IMR-90 (cell line): ENCODE measurements around the gene MARCHF6. TPM values are rescaled to one million over a fixed set of nuclear protein-coding genes. Genes with fewer than 3 reads are reported as not detected.

Experiments
- ATAC-seq: fragments of 200-7000 bp; cut with Tn5 transposase; 2 replicates; pipeline ENCODE4 v1.9.1; 2020; ENCODE audit warnings: low read depth, mild to moderate bottlenecking, moderate library complexity
- BruUV-seq: library from RNA; stranded (reverse); fragments of 400-500 nt; replicated peaks from 2 replicates; lab custom pipeline; 2021; lab: Mats Ljungman, UMichigan
- CTCF ChIA-PET: fragments of 300-600 bp; formaldehyde crosslinking; extraction: SDS; loops from one replicate; lab custom pipeline; 2021; ENCODE audit warnings: antibody characterized with exemption; lab: Yijun Ruan, JAX
- POLR2A ChIA-PET: fragments of 300-600 bp; sonication (Branson Sonifier 250); formaldehyde crosslinking; loops from one replicate; lab custom pipeline; 2022; ENCODE audit warnings: antibody characterized with exemption; ENCODE audit not compliant: unreplicated experiment; lab: Charles Lee
- DNase-seq: peaks from one replicate; pipeline ENCODE4 v3.0.0; 2013
- H2AFZ ChIP-seq: replicated peaks from 2 replicates; pipeline ENCODE3; 2013; ENCODE audit warnings: low read length, mild to moderate bottlenecking; ENCODE audit not compliant: poor library complexity
- H2AK5ac ChIP-seq: 2 replicates; pipeline ENCODE4 v1.6.1; 2013; ENCODE audit warnings: low read depth, low read length, inconsistent platforms
- H2AK9ac ChIP-seq: replicated peaks from 2 replicates; pipeline ENCODE3; 2013; ENCODE audit warnings: mild to moderate bottlenecking, low read depth, low read length, moderate library complexity; ENCODE audit not compliant: poor library complexity
- H2BK120ac ChIP-seq: 2 replicates; pipeline ENCODE4 v1.6.1; 2013; ENCODE audit warnings: low read depth, low read length, inconsistent platforms
- H2BK15ac ChIP-seq: 3 replicates; pipeline ENCODE4 v1.6.1; 2013; ENCODE audit warnings: low read depth, low read length, inconsistent platforms
- H2BK20ac ChIP-seq: 2 replicates; pipeline ENCODE4 v1.6.1; 2013; ENCODE audit warnings: low read depth, mild to moderate bottlenecking, inconsistent platforms, low read length, moderate library complexity
- H2BK5ac ChIP-seq: 2 replicates; pipeline ENCODE4 v1.6.1; 2013; ENCODE audit warnings: mild to moderate bottlenecking, low read depth, low read length, inconsistent platforms; ENCODE audit not compliant: poor library complexity, severe bottlenecking
- H3K14ac ChIP-seq: replicated peaks from 2 replicates; pipeline ENCODE4 v1.6.1; 2013; ENCODE audit warnings: low read depth, low read length, inconsistent platforms
- H3K18ac ChIP-seq: 2 replicates; pipeline ENCODE4 v1.6.1; 2013; ENCODE audit warnings: low read depth, low read length, control low read depth
- H3K23ac ChIP-seq: 2 replicates; pipeline ENCODE4 v1.6.1; 2013; ENCODE audit warnings: low read depth, low read length, inconsistent platforms
- H3K27ac ChIP-seq: 2 replicates; pipeline ENCODE4 v1.5.1; 2013; ENCODE audit warnings: mild to moderate bottlenecking, control low read depth, low read length; ENCODE audit not compliant: insufficient read depth
- H3K27me3 ChIP-seq: 2 replicates; pipeline ENCODE4 v1.6.1; 2013; ENCODE audit warnings: low read length; ENCODE audit not compliant: control insufficient read depth, insufficient read depth
- H3K36me3 ChIP-seq: 2 replicates; pipeline ENCODE4 v1.6.1; 2013; ENCODE audit warnings: low read length, mixed read lengths; ENCODE audit not compliant: control insufficient read depth, insufficient read depth
- H3K4ac ChIP-seq: 2 replicates; pipeline ENCODE4 v1.6.1; 2013; ENCODE audit warnings: low read depth, low read length, inconsistent platforms
- H3K4me1 ChIP-seq: 2 replicates; pipeline ENCODE4 v1.6.1; 2013; ENCODE audit warnings: low read length, mixed read lengths; ENCODE audit not compliant: control insufficient read depth, insufficient read depth
- H3K4me2 ChIP-seq: 2 replicates; pipeline ENCODE4 v1.6.1; 2013; ENCODE audit warnings: low read depth, mild to moderate bottlenecking, control low read depth, low read length, moderate library complexity
- H3K4me3 ChIP-seq: 2 replicates; pipeline ENCODE4 v1.5.1; 2013; ENCODE audit warnings: low read depth, mild to moderate bottlenecking, control low read depth, low read length, moderate library complexity; ENCODE audit not compliant: insufficient read depth
- H3K56ac ChIP-seq: 2 replicates; pipeline ENCODE4 v1.6.1; 2013; ENCODE audit warnings: low read length, inconsistent platforms; ENCODE audit not compliant: insufficient read depth; ENCODE audit errors: extremely low read depth
- H3K79me1 ChIP-seq, 2 experiments: 2 replicates each; pipeline ENCODE4 v1.6.1; 2013; ENCODE audit warnings: low read length in 2 of 2, inconsistent platforms in 1 of 2, low read depth in 1 of 2
- H3K9ac ChIP-seq: 2 replicates; pipeline ENCODE4 v1.6.1; 2013; ENCODE audit warnings: low read depth, low read length, control low read depth
- H3K9me1 ChIP-seq: 2 replicates; pipeline ENCODE4 v1.6.1; 2013; ENCODE audit warnings: low read length, inconsistent platforms; ENCODE audit not compliant: insufficient read depth
- H3K9me3 ChIP-seq: 2 replicates; pipeline ENCODE4 v1.6.1; 2013; ENCODE audit warnings: low read length; ENCODE audit not compliant: control insufficient read depth, insufficient read depth
- H4K20me1 ChIP-seq: 2 replicates; pipeline ENCODE4 v1.6.1; 2013; ENCODE audit warnings: low read length, inconsistent platforms; ENCODE audit not compliant: insufficient read depth
- H4K5ac ChIP-seq: 2 replicates; pipeline ENCODE4 v1.6.1; 2013; ENCODE audit warnings: mild to moderate bottlenecking, low read depth, low read length, control low read depth
- H4K8ac ChIP-seq, 2 experiments: 2 replicates each; pipeline ENCODE4 v1.6.1; 2013; ENCODE audit warnings: low read depth in 2 of 2, low read length in 2 of 2, control low read depth in 1 of 2, inconsistent platforms in 1 of 2
- H4K91ac ChIP-seq: 2 replicates; pipeline ENCODE4 v1.6.1; 2013; ENCODE audit warnings: low read depth, low read length, inconsistent platforms; ENCODE audit not compliant: insufficient read depth
- CHD1 ChIP-seq: IDR thresholded peaks from 2 replicates; pipeline ENCODE4 v1.6.1; 2012; ENCODE audit warnings: low read depth, low read length, improper control_type of control experiment
- CTCF ChIP-seq: conservative IDR thresholded peaks from 2 replicates; pipeline ENCODE4 v1.5.1; 2012; ENCODE audit warnings: mild to moderate bottlenecking, low read depth, low read length, improper control_type of control experiment
- FOS ChIP-seq: fragments of 150-350 bp; IDR thresholded peaks from 2 replicates; pipeline ENCODE4 v1.6.1; 2016; ENCODE audit warnings: low read depth, low read length
- MAZ ChIP-seq: IDR thresholded peaks from 2 replicates; pipeline ENCODE4 v1.6.1; 2012; ENCODE audit warnings: low read depth, mild to moderate bottlenecking, low read length, improper control_type of control experiment, moderate library complexity, borderline replicate concordance
- MXI1 ChIP-seq: IDR thresholded peaks from 2 replicates; pipeline ENCODE4 v1.6.1; 2012; ENCODE audit warnings: low read depth, mild to moderate bottlenecking, low read length, moderate library complexity, borderline replicate concordance
- NFE2L2 ChIP-seq: fragments of 150-350 bp; IDR thresholded peaks from 2 replicates; pipeline ENCODE4 v1.6.1; 2016; ENCODE audit warnings: low read depth, mild to moderate bottlenecking, low read length
- POLR2A ChIP-seq: IDR thresholded peaks from 2 replicates; pipeline ENCODE4 v1.6.1; 2012; ENCODE audit warnings: mild to moderate bottlenecking, low read depth, low read length
- RFX5 ChIP-seq: IDR thresholded peaks from 2 replicates; pipeline ENCODE4 v1.8.0; 2012; ENCODE audit warnings: low read depth, mild to moderate bottlenecking, low read length, moderate library complexity
- SMC3 ChIP-seq: fragments of 150-350 bp; IDR thresholded peaks from 2 replicates; pipeline ENCODE4 v1.6.1; 2016; ENCODE audit warnings: low read depth, mild to moderate bottlenecking, antibody characterized with exemption, low read length, moderate library complexity
- WGBS, 2 experiments: methylation state at CpG; one replicate each; pipeline versions ENCODE4 v1.1.5 to v1.1.7; 2013; ENCODE audit warnings: missing lambda C conversion rate in 2 of 2; ENCODE audit not compliant: insufficient read length in 1 of 2; ENCODE audit errors: extremely low coverage in 2 of 2; 5-methylcytosine and 5-hydroxymethylcytosine counted together
- dilution Hi-C: fragments of 300-500 bp; cut with HindIII; formaldehyde crosslinking; loops from one replicate; pipeline ENCODE4 v1.14.3; 2018; ENCODE audit warnings: low sequenced_read_pairs; ENCODE audit not compliant: unreplicated experiment
- in situ Hi-C: fragments of 300-500 bp; cut with MboI; formaldehyde crosslinking; loops from 3 replicates; pipeline ENCODE4 v1.14.3; 2019; ENCODE audit warnings: low sequenced_read_pairs, inconsistent platforms, mixed read lengths
- intact Hi-C: fragments of 100-400 bp; cut with micrococcal nuclease; formaldehyde crosslinking; loops from 2 replicates; pipeline ENCODE4 v1.10.0; 2022
- polyA plus RNA-seq, 3 experiments: library from polyadenylated mRNA; depleted of rRNA; stranded (reverse); fragments of >200 nt; gene quantifications; 2 replicates each; pipeline ENCODE4 v1.2.3, GENCODE V29; 2012; ENCODE audit warnings: low replicate concordance in 1 of 3
- total RNA-seq: library from RNA; depleted of rRNA; stranded (reverse); fragments of >200 nt; gene quantifications from 2 replicates; pipeline ENCODE4 v1.2.3, GENCODE V29; 2012

The MARCHF6 gene
- total and polyA plus RNA-seq, 2 of the 4 experiments (the other 2 are of a cell fraction): 55.2 to 62.6 TPM

- dilution Hi-C loops (no loop called here), intact Hi-C loops (loop anchor here (5.0 kb wide), 1 partner anchor 48 kb away; no protein-coding TSS in a partner anchor), in situ Hi-C loops (no loop called here)
- no TSS peak for BruUV-seq
- H2BK15ac ChIP-seq: no peak overlapping the region
- H3K4me3 ChIP-seq: no peak overlapping the region
- ChIA-PET POLR2A (no interaction called here), CTCF (no interaction called here)
- 100% methylated on average over 3 of the region's 5 CpGs; no CpG with 5 or more reads in 1 of the 2 experiments for WGBS, 2 experiments
- H3K79me1 ChIP-seq: no peaks in the 10 kb centered on the region
- no peak overlapping the region for H3K4me2 ChIP-seq
- no peak for DNase-seq
- no peak overlapping the region for H3K56ac ChIP-seq
- no peak overlapping the region for H3K18ac ChIP-seq
- H2AK5ac ChIP-seq: no peak overlapping the region
- H2BK20ac ChIP-seq: no peak overlapping the region
- peaks cover 6% of the 10 kb centered on the region; the same call in 1 of the 2 replicates for H3K9me1 ChIP-seq
- no peak overlapping the region for H2BK120ac ChIP-seq
- no peak overlapping the region for H4K91ac ChIP-seq
- peaks cover 5% of the 10 kb centered on the region; the same call in 1 of the 2 replicates for H3K27me3 ChIP-seq
- no peaks in the 10 kb centered on the region for H3K9me3 ChIP-seq
- H3K36me3 ChIP-seq: no peaks in the 10 kb centered on the region
- no peak overlapping the region for H2AK9ac ChIP-seq
- TF ChIP-seq MAZ (no peak), SMC3 (no peak), CTCF (no peak), MXI1 (no peak), NFE2L2 (no peak), RFX5 (no peak), FOS (no peak), CHD1 (no peak), POLR2A (no peak)
- no peak overlapping the region for H3K9ac ChIP-seq
- ATAC-seq: no peak
- H2BK5ac ChIP-seq: no peak overlapping the region
- H4K5ac ChIP-seq: no peak overlapping the region
- H3K27ac ChIP-seq: no peak overlapping the region
- no peak overlapping the region for H4K8ac ChIP-seq
- no peak overlapping the region for H3K23ac ChIP-seq
- H3K4me1 ChIP-seq: peaks cover 17% of the 10 kb centered on the region; the same call in 1 of the 2 replicates
- H3K14ac ChIP-seq: no peak overlapping the region
- H4K20me1 ChIP-seq: no peaks in the 10 kb centered on the region
- H3K4ac ChIP-seq: no peak overlapping the region
- H2AFZ ChIP-seq: no peak overlapping the region
Measured at GRCh38 chr5:10334831-10335230, 18.7 kb upstream of the MARCHF6 start.
